Embryonic facial prominence (tissue), 1 donor: Measurements from ENCODE around the gene SLC25A23.
"Not testable (repeated sequence)": the region's sequence is repeated elsewhere in the genome, so short reads cannot be mapped to it uniquely, and the experiment has no call there.

ENCODE experiments used
- DNase-seq: peaks from one replicate; pipeline ENCODE4 v3.0.0-alpha.2; 2016; ENCODE audit errors: extremely low spot score

Gene SLC25A23

DNA sequence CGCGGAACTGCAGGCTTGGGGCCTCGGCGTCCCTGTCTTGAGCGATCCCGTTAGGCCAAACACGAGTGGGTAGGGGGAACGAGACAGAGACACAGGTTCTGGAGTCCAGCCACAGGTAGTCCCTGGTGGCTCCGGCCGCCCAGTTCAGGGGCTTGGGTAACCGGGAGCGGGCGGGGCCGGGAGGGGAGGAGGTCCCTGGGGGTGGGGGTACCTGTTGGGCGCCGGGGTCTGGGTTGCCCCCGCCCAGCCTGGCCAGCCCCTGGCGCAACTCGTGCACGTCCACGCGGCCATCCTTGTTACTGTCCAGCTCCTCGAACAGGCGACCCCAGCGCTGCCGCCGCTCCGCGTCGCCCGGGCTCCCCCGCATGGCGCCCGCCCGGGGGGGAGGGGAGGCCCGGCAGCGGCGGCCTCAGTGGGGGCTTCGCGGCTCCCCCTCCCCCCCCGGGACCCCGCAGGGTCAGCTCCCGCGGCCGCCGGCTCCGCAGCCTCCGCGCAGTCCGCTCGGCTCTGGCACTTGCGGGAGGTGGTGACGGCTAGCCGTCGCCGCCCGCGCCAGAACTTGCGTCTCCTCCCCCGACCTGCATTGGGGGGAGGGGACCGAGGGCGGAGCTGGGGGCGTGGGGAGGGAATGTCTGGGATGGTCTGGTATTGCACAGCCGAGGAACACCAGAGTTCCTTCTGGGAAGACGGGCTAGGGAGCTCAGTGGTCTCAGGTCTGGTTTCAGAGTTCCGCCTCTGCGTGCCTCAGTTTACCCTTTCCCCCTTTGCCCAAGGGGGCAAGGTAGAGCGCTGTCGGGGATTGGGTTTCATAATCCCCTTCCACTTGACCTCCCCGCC, at the start of gene SLC25A23:
SLC25A23 (minus strand) TSS at position 531 of the 837 bp plus-strand sequence; CDS start at position 367, 164 bp downstream.
- peak; percentile 51 for DNase-seq

DNA sequence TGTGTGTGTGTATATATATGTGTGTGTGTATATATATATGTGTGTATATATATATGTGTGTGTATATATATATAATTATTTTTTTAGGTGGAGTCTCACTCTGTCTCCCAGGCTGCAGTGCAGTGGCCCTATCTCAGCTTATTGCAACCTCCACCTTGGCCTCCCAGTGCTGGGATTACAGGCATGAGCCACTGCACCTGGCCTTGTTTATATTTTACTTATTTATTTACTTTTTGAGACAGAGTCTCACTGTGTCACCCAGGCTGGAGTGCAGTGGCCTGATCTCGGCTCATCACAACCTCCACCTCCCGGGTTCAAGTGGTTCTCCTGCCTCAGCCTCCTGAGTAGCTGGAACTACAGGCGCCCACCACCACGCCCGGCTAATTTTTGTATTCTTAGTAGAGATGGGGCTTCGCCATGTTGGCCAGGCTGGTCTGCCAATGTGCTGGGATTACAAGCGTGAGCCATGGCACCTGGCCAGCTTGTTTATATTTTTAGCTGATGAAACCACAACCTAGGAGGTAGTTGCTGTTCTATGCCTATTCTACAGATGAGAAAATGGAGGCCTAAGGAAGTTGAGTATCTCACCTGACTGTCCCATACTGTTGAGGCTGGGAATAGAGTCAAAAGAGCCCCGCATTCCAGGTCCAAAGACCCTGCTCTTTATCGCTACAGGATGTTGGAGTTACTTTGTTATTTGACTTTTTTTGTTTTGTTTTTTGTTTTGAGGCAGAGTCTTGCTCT, 48.6 kb upstream of the SLC25A23 start:
- DNase-seq = not testable (repeated sequence)

DNA sequence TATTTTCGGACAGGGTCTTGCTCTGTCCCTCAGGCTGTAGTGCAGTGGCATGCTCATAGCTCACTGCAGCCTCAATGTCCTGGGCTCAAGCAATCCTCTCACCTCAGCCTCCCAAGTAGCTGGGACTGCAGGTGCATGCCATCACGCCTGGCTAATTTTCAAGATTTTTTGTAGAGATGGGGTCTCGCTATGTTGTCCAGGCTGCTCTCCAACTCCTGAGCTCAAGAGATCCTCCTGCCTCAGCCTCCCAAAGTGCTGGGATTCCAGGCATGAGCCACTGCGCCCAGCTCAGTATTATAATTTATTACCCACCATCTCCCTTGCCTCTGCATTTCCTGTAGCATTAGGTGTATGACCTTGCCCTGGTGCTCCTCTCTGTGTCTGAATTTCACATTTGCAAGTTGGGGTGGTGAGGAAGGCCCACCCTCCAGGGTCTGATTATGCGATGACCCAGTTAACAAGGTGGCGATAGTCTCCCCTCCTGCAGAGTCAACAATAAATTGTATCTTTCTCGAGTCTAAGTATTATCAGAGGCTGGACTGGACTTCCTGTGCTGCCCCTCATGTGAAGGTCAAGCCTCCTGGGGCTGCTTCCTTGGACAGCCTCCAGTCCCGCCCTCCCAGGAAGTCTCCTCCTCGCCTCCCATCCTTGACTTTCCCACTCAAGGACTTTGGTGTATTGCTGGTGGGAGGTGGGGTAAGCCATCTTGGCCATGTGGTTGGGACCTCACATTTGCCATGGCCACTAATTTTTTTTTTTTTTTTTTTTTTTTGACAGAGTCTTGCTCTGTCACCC, 44.0 kb upstream of the SLC25A23 start:
- no peak for DNase-seq

DNA sequence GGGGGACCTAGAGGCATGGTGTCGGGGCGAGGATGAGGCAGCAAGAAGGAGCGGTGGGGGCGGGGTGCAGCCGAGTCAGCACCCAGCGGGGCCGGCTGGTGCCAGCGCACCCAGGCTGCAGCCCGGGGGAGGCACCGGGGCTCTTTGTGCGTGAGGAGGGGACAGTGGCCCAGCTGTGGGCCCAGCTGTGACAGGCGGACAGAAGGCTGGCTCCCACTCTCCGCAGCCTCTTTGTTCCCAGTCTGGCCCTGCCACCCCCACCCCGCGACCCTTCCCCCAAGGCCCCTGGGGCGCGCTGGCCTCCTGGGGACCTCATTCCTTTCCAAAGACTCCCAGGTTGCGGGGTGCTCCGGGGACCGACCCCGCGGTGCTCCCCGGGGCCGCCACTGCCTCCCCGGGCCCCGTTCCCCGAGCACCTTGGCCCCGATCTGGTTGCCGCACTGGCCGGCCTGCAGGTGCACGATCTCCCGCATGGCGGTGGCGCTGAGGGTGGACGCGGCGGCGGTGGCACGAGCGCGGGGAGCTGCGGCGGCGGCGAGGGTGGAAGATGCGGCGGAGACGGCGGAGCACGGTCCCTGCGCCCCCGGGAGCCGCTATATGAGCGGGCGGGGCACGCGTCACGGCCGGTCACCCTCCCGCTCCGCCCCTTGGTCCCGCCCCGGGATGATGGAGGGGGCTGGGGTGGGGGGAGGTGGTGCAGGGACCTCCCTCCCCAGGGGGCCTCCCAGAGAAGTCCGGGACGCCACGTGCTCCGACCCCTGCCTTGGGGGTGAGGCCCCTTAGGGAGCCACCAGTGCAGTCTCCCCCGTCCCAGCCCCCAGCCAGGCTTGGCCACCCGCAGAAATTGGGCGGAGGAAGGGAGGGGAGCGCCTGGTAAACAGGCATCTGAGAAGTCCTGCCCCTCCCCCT, 42.4 kb upstream of the SLC25A23 start, which contains the start of gene TUBB4A:
TUBB4A (minus strand) TSS at position 570 of the 909 bp plus-strand sequence; CDS start at position 473, 97 bp downstream.
- DNase-seq = no peak

DNA sequence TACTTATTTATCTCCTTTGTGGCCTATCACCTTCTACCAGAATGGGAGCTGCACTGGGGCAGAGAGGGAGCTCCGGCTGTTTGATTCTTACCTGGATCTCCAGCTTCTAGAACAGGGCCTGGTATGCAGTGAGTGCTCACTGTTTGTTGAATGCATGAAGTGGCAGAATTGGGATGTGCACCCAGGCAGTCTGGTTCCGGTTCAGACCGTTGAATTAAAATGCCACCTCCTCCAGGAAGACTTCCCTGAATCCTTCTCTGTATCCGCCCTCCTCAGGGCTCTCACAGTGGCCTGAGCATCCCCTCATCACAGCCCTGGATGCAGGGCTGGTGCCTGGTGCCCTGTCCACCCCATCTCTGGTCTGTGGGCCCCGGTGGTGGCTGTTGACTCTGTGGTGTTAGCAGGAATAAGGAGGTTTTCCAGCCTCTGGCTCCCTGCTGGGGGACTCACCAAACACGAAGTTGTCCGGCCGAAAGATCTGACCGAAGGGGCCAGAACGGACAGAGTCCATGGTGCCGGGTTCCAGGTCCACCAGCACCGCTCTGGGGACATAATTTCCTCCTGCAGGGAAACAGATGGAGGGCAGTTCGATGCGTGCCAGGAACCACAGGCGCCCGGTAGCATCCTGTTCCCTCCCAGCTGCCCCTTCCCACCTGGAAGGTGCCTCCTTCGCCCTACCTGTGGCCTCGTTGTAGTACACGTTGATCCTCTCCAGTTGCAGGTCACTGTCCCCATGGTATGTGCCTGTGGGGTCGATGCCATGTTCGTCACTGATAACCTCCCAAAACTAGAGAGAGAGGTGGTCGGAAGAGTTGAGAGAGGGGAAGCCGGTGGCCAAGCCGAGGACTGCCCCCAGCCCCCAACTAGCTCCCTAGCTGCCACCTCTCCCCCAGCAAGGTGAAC, 41.5 kb upstream of the SLC25A23 start:
- no peak for DNase-seq

DNA sequence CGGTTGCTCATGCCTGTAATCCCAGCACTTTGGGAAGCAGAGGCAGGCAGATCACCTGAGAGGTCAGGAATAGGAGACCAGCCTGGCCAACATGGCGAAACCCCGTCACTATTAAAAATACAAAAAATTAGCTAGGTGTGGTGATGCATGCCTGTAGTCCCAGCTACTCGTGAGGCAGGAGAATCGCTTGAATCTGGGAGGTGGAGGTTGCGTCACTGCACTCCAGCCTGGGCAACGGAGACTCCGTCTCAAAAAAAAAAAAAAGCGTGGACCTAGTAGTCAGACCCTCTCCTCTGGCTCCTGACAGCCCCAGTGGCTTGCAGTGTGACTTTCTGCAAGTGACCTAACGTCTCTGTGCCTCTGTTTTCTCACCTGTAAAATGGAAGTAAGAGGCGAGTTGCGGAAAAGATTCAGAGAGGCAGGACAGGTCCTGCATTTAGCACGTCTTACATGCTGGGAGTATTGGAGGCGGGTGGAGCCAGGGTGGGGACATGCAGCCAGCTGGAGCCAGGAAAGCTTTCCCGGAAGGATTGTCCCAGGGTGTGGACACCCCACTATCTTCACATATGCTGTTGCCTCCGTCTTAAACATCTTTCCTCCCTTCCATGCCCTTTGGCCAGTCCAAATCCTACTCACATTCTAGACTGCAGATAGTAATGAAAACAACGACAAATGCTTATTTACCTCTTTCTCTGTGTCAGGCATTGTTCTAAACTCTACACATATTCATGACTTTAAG, 39.6 kb upstream of the SLC25A23 start:
- DNase-seq = no peak

DNA sequence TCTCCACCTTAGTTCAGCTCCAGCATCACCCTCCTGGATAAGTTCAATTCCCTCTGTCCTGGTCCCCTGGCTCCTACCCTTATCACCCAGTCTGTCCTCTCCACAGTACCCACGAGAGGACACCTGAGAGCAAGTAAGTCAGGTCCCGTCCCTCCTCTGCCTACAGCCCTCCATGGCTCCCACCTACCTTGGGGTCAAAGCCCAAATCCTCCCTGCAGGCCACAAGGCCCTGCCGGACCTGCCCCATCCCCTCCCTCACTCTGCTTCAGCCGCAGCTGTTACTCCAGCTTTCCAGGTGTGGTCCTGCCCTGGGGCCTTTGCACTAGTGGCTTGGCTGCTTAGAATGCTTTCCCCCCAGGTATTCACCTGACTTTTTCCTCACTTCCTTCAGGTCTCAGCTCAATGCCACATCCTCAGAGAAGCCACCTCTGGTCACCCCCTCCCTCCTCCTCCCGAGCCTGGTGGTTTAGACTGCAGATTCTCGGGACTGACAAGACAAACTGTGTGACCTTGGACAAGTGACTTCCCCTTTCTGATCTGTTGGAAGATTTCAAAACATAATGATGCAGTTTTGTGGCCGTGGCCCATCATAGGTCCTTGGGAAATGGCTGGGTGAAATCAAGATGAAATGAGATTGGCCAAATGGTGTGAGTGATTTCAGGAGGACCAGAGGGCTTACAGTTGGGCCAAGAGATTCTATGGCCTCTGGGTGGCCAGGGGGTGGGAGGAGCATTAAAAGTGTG, 38.9 kb upstream of the SLC25A23 start:
- DNase-seq = no peak

DNA sequence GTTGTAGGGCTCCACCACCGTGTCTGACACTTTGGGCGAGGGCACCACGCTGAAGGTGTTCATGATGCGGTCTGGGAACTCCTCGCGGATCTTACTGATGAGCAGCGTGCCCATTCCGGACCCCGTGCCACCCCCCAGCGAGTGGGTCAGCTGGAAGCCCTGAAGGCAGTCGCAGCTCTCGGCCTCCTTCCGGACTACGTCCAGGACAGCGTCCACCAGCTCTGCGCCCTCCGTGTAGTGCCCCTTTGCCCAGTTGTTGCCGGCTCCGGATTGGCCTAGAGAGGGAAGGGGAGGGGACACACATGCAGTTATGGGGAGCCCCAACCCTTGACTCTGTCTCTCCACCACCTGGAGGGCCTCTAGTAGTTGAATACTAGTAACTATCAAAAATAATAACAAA, 36.4 kb upstream of the SLC25A23 start:
- DNase-seq = no peak

DNA sequence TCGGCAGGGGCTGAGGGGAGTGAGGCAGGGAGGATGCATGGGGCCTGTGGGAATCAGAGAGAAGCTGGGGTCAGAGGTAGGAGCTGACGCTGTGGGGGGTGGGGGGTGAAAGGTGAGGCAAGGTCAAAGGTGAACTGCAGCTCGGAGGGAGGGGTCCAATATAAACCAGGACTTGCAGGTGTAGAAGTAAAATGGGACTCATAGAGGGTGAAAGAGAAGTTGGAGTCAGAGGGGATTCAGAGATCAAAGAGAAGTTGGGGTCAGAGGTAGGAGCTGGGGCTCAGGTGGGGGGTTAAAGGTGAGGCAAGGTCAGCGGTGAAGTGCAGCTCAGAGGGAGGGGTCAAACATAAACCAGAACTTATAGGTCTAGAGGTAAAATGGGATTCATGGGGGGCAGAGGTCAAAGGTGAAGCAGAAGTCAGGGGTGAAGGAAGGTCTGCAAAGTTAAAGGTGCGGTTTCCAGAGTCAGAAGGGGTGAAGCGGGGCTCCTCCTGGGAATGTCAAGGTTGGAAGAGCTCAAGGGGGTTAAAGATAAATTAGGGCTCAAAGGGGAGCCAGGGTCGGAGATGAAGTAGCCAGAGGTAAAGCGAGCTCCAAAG, 34.9 kb upstream of the SLC25A23 start:
- DNase-seq = no peak

DNA sequence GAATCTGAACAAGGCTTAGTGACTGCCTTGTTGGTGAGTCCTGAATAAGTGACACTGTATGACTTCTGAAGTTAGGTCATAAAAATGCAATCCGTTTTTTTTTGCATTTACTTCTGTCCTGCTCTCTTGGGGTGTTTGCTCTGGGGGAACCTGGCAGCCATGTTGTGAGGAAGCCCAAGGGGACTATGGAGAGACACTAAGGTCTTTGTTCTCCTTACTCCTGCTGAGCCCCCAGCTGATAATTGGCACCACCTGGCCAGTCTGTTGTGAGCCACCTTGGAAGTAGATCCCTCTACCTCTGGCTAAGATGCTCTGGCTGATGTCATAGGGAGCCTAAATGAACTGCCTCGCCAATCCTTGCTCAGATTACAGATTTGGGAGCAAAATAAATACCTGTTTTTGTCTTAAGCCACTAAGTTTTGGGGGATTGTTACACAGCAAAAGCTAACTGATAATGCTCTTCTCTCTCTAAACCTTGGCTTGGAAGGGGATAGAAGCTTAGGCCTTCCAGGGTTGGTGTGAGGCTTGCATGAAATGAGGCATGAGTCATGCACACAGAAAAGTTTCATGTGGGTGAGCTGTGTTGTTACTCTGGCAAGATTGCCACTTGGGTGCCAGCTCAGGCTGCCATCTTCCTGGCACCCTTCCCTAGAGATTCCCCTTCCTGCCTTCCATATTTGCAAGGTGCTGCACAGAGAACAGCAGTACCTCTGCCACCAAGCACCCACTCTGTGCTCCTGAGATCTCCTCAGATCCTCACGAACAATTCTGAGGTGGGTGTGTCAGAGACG, 32.4 kb upstream of the SLC25A23 start:
- no peak for DNase-seq

DNA sequence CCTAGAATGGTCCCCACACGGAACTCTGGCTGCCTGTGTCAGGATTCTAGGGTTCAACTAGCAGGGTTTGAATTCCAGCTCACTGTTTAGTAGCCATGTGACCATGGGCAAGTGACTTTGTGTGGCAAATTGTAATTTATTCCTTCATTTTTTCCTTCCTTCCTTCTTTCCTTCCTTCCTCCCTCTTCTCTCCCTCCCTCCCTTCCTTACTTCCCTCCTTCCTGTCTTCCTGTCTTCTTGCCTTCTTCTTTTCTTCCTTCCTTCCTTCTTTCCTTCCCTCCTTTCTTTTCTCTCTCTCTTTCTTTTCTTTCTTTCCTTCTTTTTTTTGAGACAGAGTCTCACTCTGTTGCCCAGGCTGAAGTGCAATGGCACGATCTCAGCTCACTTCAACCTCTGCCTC, 30.5 kb upstream of the SLC25A23 start:
- no peak for DNase-seq

DNA sequence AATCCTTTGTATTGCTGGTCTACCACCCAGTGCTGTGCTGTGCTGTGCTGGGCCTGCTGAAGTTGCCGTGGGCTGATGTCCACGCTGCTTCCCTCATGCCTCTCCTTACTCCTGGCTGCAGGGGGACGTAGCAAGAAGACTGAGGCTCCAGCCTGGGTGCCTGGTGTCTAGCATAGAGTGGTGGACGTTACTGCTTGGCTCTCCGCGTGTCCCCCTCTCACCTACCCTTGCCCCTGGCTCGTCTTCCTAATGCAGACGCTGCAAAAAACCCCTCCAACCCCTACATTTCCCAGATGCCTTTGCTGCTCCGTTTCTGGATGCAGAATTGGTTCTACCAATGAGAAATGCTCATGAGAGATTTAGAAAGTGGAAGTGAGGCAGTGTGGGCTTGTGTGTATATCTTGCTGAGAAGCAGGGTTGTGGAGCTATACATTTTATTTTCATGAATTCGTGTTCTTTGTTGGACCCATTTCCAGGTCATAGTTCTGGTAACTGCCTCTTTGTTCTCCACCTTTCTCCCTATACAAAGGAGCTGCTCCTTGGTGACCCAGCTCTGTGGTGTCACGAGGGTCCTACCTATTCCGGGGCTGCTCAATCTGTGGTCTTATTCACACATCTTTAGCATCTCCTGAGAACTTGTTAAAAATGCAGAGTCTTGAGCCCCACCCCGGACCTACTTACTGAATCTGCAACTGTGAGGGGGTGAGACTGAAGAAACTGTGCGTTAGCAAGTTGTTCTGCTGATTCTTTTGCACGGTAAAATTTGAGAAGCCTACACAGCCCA, 29.9 kb upstream of the SLC25A23 start:
- no peak for DNase-seq

DNA sequence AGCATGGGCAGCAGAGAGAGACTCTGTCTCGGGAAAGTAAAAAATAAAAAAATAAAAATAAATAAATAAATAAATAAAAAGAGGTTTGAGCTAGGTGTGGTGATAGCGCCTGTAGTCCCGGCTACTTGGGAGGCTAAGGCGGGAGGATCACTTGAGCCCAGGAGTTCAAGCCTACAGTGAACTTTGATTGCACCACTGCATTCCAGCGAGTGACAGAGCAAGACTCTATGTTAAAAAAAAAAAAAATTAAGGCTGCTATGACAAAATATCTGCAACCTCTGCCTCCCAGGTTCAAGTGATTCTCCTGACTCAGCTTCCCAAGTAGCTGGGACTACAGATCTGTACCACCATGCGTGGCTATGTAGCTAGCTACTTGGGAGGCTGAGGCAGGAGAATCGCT, 25.2 kb upstream of the SLC25A23 start:
- no peak for DNase-seq

DNA sequence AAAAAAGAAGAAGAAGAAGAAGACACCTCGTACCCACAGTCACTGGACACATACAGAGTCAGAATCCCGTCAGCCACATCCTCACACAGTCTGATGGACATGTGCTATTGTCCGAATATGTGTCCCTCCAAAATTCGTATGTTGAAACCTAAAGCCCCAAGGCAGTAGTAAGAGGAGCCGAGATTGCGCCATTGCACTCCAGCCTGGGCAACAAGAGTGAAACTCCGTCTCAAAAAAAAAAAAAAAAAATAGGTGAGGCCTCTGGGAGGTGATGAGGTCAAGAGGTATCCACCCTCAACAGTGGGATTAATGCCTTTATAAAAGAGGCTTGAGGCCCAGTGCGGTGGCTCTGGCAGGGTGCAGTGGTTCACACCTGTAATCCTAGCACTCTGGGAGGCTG, 24.6 kb upstream of the SLC25A23 start:
- no peak for DNase-seq

DNA sequence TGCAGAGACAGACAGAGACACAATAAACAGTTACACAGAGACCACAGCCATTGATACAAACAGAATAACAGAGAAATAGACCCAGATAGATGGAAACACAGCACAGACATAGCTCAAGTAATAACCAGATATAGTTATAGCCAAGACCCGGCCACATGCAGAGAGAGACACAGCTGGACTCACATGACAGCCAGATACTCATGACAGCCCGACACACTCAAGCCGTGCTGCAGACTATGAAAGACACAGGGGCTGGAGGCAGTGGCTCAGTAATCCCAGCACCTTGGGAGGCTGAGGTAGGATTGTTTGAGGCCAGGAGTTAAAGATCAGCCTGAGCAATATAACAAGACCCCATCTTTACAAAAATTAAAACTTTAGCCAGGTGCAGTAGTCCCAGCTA, 23.6 kb upstream of the SLC25A23 start:
- DNase-seq = no peak

DNA sequence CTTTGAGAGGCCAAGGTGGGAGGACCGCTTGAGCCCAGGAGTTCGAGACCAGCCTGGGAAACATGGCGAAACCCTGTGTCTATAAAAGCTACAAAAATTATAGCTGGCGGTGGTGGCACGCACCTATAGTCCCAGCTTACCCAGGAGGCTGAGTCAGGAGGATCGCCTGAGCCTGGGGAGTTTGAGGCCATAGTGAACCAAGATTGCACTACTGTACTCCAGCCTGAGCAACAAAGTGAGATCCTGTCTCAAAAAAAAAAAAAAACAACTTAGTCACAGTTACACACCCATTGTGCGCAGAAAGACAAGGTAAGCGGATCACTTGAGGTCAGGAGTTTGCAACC, 22.7 kb upstream of the SLC25A23 start:
- no peak for DNase-seq
